ENCODE results near the gene LGR6.
A peak's percentile ranks its signal among the peaks of the same experiment; 100 is the strongest.

LGR6 gene

GRCh38 chr1:202264300-202264699 is 70.7 kb downstream of the LGR6 start:
- no peak for DNase-seq (ENCODE audit: low read depth, low spot score)

- DNase-seq (ENCODE audit: low read depth, low spot score): no peak
Measured at GRCh38 chr1:202264726-202265125, 71.1 kb downstream of the LGR6 start.

GRCh38 chr1:202266061-202266765 is 72.6 kb downstream of the LGR6 start:
- DNase-seq (ENCODE audit: low read depth, low spot score): no peak

GRCh38 chr1:202268032-202268431 is 74.4 kb downstream of the LGR6 start:
- DNase-seq (ENCODE audit: low read depth, low spot score): no peak

GRCh38 chr1:202268817-202269216 is 75.2 kb downstream of the LGR6 start:
- no peak for DNase-seq (ENCODE audit: low read depth, low spot score)

GRCh38 chr1:202270871-202271326 is 77.3 kb downstream of the LGR6 start:
- no peak for DNase-seq (ENCODE audit: low read depth, low spot score)

- DNase-seq (ENCODE audit: low read depth, low spot score): no peak
Measured at GRCh38 chr1:202272103-202272845, 78.7 kb downstream of the LGR6 start.

GRCh38 chr1:202274611-202275010 is 81.0 kb downstream of the LGR6 start:
- DNase-seq (ENCODE audit: low read depth, low spot score): peak; percentile 4

- no peak for DNase-seq (ENCODE audit: low read depth, low spot score)
Measured at GRCh38 chr1:202275061-202275770, 81.6 kb downstream of the LGR6 start.

- DNase-seq (ENCODE audit: low read depth, low spot score): no peak
Measured at GRCh38 chr1:202276081-202276715, 82.6 kb downstream of the LGR6 start.

- no peak for DNase-seq (ENCODE audit: low read depth, low spot score)
Measured at GRCh38 chr1:202276920-202277319, 83.3 kb downstream of the LGR6 start.

GRCh38 chr1:202278751-202279150 is 85.2 kb downstream of the LGR6 start:
- DNase-seq (ENCODE audit: low read depth, low spot score): no peak

GRCh38 chr1:202279806-202280205 is 86.2 kb downstream of the LGR6 start:
- DNase-seq (ENCODE audit: low read depth, low spot score): no peak

- no peak for DNase-seq (ENCODE audit: low read depth, low spot score)
Measured at GRCh38 chr1:202280595-202280994, 87.0 kb downstream of the LGR6 start.

- DNase-seq (ENCODE audit: low read depth, low spot score): no peak
Measured at GRCh38 chr1:202281316-202282024, 87.9 kb downstream of the LGR6 start.

GRCh38 chr1:202282025-202282371 is 88.4 kb downstream of the LGR6 start:
- no peak for DNase-seq (ENCODE audit: low read depth, low spot score)

GRCh38 chr1:202282596-202283283 is 89.1 kb downstream of the LGR6 start:
- DNase-seq (ENCODE audit: low read depth, low spot score): no peak

GRCh38 chr1:202283379-202283844 is 89.8 kb downstream of the LGR6 start:
- no peak for DNase-seq (ENCODE audit: low read depth, low spot score)

- no peak for DNase-seq (ENCODE audit: low read depth, low spot score)
Measured at GRCh38 chr1:202283991-202284390, 90.4 kb downstream of the LGR6 start.

GRCh38 chr1:202285908-202286307 is 92.3 kb downstream of the LGR6 start:
- DNase-seq (ENCODE audit: low read depth, low spot score): no peak

- no peak for DNase-seq (ENCODE audit: low read depth, low spot score)
Measured at GRCh38 chr1:202286622-202287097, 93.1 kb downstream of the LGR6 start.
